GM12873 (cell line): ENCODE results near the gene CDC42EP3.

Experiments
- TF ChIP-seq, protein P1 (sequence below): IDR thresholded peaks from 2 replicates; pipeline ENCODE4 v1.5.1; 2012; ENCODE audit warnings: low read depth, mild to moderate bottlenecking, moderate library complexity, low read length, control low read depth; ENCODE audit not compliant: insufficient read depth; ENCODE audit errors: missing control alignments

Gene CDC42EP3

DNA sequence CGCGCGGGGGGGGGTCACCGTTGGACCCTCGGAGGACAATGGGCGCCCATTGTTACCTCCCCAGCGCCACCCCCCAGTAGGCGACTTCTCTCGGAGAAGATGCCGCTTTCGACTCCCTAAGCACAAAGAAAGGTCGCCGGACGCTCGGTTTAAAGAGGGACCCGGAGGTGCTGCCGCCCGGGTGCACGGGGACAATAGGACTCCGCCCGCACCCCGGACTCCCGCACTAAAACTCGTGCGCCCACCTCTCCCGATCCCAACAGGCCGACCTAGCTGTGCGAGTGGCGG, 318 bp upstream of the CDC42EP3 start:
- TF ChIP-seq, protein P1, sequence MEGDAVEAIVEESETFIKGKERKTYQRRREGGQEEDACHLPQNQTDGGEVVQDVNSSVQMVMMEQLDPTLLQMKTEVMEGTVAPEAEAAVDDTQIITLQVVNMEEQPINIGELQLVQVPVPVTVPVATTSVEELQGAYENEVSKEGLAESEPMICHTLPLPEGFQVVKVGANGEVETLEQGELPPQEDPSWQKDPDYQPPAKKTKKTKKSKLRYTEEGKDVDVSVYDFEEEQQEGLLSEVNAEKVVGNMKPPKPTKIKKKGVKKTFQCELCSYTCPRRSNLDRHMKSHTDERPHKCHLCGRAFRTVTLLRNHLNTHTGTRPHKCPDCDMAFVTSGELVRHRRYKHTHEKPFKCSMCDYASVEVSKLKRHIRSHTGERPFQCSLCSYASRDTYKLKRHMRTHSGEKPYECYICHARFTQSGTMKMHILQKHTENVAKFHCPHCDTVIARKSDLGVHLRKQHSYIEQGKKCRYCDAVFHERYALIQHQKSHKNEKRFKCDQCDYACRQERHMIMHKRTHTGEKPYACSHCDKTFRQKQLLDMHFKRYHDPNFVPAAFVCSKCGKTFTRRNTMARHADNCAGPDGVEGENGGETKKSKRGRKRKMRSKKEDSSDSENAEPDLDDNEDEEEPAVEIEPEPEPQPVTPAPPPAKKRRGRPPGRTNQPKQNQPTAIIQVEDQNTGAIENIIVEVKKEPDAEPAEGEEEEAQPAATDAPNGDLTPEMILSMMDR: no peak

DNA sequence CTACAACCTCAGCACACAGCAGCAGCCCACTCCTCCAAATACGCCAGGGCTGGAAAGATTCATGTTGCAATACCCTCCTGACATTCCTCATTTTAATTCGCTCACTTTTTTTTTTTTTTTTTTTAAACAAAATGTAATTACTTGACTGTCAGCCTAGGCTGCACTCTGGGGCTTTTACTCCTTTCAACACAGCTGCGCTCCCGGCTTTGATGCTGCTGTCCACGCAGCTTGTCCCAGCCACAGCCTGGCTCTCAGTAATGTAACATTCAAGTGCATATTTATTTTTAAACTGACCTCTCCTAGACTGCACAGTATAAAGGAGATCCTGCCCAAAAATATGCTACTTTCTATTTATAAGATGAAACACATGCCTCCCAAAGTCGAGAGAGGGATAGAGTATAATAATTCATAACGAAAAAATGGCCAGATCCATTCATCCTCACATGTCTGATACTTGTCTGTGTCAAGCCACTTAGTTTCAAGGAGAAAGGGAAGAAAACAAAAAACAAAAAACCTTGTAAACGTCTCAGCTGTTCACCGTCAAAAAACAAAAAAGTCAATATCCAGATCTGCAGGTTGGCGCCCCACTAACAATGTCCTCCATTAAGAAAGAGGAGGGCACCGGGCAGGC, 949 bp downstream of the CDC42EP3 start:
- TF ChIP-seq, protein P1: no peak

DNA sequence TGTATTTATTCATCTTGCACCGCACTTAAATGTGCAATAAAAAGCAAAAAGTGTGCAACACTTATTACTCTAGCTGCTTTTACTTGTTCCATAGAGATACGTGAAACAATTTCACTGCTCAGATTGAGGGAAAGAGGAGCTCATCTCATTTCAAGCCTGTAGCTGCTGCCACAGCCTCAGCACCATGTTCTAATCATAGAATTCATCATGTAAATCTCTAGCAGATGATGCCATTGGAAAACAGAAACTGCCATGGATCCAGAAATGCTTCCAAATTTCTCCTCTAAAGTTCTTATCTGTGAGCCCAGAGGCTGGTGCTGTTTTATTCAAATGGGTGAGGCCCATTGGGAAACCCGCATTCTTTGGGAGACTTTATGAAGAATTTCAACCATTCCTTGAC, 2.0 kb downstream of the CDC42EP3 start:
- TF ChIP-seq, protein P1: no peak

DNA sequence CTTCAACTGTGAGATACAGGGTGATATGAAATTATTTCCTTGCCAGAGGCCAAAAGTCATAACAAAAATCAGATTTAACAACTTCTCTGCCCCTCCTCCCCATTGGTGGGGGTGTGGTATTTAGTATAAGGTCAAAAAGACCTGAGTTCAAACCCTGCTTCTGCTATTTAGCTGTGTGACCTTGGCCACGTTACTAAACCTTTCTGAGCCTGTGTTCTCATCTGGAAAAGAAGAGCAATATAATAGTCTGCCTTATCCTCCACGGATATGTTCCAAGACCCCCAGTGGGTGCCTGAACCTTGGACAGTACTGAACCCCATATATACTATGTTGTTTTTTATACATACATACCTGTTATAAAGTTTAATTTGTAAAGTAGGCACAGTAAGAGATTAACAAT, 3.7 kb downstream of the CDC42EP3 start:
- TF ChIP-seq, protein P1: no peak

- TF ChIP-seq, protein P1: no peak
Observed at GRCh38 chr2:37666772-37667171, 4.7 kb downstream of the CDC42EP3 start.

- TF ChIP-seq, protein P1: no peak
Observed at GRCh38 chr2:37665604-37666362, 5.7 kb downstream of the CDC42EP3 start.

DNA sequence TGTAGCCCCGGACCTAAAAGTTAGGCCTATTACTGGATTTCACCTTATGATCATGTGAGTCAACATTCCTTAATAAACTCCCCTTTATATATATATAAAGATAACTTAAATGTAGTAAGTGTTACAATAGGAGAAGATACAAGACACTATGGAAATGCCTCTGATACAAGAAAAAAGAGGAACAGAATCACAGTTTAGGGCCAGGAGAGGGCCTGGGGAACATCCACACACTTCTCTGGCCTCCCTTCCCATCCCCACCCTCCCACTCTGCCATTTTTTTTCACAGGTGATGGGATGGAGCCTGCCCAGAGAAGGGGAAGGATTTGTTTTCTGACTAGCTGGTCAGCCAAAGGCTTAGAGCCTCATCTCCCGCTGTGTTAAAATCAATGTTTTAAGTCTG, 6.4 kb downstream of the CDC42EP3 start:
- TF ChIP-seq, protein P1: no peak
